EH (cell line): ENCODE measurements around the gene LGALS3.

Experiments
- DNase-seq: peaks from one replicate; pipeline ENCODE4 v3.0.0-alpha.2; 2015; ENCODE audit warnings: low read depth

LGALS3 gene

GRCh38 chr14:55114720-55115119 lies 14.3 kb upstream of the LGALS3 start:
- no peak for DNase-seq

DNA sequence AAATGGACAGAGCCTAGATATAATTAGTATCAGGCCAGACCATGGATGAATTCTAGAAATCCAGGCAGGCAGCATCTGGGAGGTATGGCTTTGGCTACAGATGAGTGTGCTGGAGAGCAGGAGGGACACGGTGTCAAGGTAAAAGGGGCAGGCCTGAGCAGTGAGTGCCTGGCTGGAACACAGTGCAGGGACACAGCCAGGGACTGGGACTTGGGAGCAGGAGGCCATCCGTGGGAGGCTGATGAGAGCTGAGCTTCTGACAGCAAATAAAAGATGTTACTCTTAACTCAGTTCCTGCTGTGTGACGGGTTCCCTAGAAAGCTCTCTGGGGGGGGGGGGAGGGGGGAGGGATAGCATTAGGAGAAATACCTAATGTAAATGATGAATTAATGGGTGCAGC lies 13.6 kb upstream of the LGALS3 start:
- no peak for DNase-seq

DNA sequence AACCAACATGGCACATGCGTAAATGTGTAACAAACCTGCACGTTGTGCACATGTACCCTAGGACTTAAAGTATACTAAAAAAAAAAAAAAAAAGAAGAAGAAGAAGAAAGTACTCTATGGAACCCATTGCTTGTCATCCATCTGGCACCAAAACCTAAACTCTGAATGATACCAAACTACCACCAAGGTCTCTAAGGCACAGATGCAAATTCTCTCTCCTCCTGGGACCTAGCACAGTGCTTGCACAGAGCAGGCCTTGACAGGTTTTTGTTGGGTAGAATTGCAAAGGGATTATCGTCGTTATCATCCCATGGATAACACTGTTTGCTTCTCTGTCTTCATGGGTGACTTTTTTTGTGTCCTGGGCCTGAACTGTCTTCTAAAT lies 13.2 kb upstream of the LGALS3 start:
- no peak for DNase-seq

DNA sequence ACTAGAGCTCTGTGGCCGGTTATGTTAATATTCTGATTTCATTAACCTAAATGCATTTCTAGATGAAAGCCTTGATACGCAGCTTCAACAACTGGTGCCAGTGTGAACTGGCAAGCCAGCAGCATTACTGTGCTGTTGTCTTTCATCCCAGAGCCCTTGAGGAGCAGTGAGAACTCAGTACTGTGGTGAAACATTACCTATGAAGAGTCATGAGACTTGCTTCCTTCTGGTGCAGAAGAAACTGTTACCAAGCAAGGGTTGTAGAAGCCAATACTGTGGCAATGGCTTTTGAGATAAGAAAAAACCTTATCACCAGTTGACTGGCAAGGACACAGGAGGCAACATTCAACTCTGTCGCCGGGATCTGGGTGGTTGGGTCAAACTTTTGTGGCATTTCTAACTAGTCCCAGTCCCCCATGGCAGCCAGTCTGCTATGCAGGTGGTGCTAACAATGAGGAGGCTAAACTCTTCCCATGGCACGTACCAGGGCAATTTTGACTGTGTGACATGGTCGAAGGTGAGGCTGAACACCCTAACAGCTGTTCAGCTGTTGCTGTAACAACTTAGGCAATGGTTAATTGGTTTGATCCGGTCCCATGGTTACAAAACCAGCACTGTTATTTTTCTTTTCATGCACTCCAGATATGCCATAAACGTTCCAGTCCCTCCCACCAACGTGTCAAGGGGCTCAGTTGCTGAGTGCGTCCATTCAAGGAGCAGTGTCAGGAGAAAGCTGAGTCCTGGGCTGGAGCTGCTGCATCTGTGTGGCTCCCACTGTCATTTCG lies 12.6 kb upstream of the LGALS3 start:
- no peak for DNase-seq

DNA sequence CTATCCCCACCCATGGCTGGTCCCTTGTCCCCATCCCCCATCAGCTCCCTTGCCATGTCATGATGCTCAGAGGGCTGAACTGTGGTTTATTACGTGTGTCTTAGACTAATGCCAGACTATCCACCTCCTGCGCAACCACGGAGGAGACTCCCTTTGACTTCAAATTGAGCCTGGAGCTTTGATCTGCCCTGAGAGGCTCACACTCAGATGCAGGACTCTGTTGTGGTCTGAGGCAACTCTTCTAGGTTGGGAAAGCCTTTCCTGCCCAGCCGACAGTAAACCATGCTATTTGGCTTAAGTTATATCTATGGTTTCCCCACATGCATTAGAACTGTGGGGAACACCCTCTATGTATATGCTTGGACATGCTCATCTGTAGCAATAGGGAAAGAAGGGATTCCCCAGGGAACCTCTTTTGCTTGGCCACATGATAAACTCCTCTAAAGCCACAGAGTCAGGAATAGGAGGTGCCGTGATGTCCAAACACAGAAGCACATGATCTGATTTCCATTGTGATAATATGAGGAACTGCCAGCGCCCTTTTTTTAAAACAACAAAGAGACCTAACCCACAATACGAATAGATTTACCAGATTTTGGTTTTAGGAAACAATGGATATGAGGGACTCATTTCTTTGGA lies 11.1 kb upstream of the LGALS3 start:
- DNase-seq, result no peak

DNA sequence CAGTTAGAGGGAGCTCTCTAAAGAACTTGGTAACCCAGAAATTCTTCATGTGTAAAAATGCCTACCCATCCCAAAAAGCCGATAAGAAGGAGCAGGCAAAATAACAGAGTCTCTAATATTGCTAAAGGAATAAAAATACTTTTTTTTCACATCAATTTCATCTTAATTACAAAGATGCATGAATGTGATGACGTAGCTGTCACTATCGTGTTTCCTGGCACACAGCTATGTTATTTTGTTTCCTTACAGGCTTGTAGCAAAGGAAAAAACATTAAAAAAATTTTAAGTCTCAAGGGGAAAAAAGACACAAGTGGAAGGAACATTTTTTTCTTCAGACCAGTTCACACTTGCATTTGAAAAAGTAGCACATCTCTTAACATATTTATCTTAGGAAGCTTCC lies 10.3 kb upstream of the LGALS3 start:
- no peak for DNase-seq

GRCh38 chr14:55120571-55121495 lies 8.2 kb upstream of the LGALS3 start:
- no peak for DNase-seq

DNA sequence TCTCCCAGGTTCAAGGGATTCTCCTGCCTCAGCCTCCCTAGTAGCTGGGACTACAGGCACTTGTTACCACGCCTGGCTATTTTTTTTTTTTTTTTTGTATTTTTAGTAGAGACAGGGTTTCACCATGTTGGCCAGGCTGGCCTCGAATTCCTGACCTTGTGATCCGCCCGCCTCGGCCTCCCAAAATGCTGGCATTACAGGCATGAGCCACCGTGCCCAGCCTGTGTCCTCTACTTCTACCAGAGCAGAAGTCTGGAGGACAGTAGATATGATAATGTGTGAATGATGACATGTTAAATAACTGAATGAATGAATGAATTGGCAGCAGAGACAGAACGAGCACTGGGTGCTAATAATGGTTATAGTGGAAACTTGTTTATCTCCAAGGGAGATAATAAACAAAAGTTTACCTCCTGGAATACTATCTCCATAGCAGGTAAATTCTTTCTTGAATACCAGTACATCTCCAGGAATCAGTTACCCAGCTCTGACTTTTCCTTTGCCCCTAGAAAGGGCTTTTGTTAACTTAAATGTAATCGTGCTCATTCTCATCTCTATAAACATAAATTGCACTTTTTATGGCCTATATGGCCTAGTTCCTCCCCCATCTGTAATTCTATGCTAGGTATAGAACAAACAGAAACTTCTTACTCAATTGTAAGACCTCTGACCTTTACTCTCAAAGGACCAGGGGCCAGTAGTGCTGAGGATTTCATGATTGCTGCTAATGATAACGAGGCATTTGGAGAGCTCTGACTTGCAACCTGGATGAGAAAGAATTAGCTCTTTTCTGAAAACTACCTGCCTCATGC lies 7.2 kb upstream of the LGALS3 start:
- no peak for DNase-seq

DNA sequence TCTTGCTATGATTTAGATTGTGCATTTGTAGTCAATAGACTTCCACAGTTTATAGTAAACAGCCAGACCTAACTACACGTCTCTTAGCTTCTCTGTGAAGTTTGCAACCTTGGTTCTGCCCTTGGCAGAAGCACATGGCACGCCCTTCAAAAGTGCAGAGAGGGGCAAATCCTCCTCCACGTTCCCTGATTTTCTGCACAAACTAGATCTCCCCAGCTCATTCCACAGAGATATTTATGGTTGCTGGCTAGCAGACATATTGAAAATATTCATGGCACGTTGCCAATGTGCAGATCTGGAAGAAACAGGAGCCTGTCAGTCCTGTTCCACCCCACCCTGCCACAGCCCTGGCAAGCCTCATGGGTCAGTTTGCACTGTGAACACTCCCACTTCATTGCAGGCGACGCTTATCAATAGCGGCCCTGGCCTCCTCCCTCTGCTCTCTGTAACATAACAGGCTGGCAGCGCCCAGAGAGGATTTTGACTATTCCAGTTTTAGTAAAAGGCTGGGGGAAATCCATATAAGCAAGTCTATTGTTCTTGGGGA lies 6.5 kb upstream of the LGALS3 start:
- peak; percentile 44 for DNase-seq

GRCh38 chr14:55123101-55123500 lies 6.0 kb upstream of the LGALS3 start:
- peak; percentile 94 for DNase-seq

DNA sequence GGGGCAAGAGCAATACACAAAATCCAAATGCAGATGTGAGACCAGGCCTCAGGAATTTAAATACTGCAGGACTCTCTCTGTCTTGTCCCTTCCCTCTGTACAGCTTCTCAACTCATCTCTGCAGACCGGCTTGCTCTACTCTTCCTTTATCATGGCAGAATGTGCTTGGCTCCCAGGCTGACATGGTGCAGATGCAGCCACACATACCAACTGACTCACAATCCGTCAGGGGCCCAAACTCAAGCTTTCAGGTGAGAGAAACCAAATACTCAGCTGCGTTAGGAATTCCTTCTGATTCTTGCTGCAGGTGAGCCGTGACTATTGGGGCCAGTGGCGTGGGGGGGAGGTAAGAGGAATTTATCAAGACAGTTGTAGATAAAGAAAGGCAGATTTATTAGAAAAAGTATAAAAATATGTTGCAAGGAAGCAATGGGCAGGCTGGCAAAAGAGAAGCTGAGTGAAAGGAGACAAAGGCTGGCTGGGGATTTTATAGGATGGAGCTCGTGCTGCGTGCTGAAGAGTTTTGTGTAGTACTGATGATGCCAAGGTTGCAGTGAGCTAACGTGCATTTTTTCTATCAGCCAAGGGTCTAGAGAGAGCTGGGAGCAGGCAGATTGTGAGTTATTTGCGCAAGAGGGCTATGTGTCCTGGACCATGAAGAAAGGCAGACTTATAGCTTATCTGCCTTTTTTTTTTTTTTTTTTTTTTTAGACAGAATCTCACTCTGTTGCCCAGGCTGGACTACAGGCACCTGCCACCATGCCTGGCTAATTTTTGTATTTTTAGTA lies 5.0 kb upstream of the LGALS3 start:
- no peak for DNase-seq

DNA sequence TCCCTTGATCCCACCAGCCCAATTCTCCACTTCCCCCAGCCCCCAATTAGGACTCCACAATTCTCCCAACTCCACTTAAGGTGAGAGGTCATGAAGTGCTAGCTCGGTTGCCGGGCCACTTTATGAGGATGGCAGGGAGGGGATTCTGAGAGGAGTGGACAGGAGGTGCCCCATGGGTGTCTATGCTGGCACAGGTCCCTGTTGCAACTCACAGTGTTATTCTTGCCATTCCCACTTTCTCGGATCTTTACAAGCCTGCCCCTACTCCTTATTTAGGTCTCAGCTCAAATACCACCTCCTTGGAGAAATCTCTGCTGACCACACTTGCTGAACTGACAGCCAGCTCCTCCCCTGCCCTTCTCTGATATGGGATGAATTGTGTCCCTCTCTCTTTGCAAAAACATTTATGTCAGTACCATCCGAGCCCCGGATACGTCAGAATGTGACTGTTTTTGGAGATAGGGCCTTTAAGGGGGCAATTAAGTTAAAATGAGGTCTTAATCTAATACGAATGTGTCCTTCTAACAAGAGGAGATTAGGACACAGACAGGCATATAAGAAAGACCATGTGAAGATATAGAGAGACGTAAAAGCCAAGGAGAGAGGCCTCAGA lies 4.2 kb upstream of the LGALS3 start:
- DNase-seq, result no peak

DNA sequence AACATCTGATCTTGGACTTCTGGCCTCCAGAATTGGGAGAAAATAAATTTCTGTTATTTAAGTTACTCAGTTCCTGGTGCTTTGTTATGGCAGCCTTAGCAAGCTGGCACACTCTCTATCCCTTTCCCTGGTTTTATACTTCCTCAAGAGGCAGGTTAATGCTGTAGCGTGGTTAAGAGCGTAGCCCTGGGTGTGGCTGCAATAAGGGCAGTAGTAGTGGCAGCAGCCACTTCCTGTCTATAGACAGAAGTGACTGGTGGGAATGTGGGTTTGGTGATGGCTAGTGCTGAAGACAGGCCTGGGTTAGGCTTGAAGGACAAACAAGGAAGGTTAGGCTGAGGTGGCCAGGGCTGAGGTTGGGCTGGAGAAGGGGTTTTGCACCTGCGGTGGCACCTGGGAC lies 3.6 kb upstream of the LGALS3 start:
- peak; percentile 8 for DNase-seq

DNA sequence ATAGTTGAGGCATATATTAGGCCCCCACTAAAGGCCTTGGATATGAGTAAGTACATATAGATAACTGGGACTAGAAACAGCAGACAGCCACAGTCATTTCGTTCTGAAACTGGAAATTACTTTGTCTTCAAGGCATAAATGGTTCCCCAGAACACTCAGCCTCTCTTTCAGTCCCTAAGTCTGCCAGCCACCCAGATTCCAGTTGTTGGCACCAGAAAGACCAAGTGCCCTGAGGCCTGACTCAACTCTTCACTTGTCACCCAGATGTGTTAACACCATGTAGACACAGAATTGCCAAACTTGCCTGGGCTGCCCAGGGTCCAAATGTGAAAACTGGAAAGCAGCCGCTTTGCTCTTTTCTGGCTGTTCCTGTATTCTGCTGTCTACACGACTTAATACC lies 3.0 kb upstream of the LGALS3 start:
- DNase-seq, result no peak

GRCh38 chr14:55126932-55127459 lies 2.1 kb upstream of the LGALS3 start:
- no peak for DNase-seq

GRCh38 chr14:55127460-55127951 lies 1.5 kb upstream of the LGALS3 start:
- DNase-seq, result peak; percentile 77

- DNase-seq, result no peak
Observed at GRCh38 chr14:55128386-55129085, 516 bp upstream of the LGALS3 start.

DNA sequence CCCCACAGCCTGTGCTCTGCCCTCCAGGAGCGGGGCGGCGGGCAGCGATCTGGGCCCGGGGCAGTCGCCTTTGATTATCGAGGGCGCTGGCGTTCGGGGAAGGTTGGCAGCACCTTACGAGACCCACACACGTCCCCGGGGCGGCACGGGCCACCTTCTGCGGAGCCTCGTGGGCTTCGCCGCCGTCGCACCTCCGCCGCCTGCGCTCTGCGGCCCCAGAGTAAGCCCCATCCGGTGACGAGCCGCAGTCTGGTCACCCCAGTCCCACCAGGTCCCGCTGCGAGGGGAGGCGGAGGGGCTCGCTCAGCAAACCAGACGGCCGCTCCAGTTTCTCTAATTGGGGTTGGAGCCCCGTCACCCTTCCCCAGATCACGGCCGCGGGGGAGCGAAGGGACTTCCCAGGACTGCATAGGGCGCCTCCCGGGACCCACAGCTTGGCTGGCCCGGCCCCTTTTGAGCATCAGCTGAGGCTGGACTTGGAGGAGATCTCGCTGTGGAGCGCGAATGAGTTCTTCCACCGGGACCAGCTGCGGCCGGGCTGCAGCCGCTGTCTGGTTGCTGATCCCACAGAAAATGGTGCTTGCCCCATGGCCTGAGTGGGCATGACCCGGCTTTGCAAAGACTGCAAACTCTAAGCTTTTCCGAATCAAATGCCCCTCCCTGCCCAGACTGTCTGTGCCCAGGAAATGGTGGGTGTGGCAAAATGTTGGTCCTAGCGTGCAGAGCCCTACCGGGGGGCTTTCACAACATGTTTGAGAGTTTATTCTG lies 560 bp downstream of the LGALS3 start:
- peak; percentile 77 for DNase-seq

- peak; percentile 41 for DNase-seq
Observed at GRCh38 chr14:55130196-55130550, 1.1 kb downstream of the LGALS3 start.
